SU-DHL-6 (cell line): ENCODE data around the gene SEC24B.

ENCODE experiments used
- CTCF ChIP-seq: fragments of 200-600 bp; sonication (generic); IDR thresholded peaks from one replicate; pipeline ENCODE4 v1.5.1; 2017; ENCODE audit warnings: antibody characterized with exemption, mild to moderate bottlenecking, low read length, moderate library complexity; ENCODE audit not compliant: insufficient read depth, poor library complexity, severe bottlenecking
- EZH2phosphoT487 ChIP-seq: fragments of 200-600 bp; sonication (generic), shearing (Covaris generic); conservative IDR thresholded peaks from 2 replicates; pipeline ENCODE4 v1.6.1; 2018; ENCODE audit warnings: mild to moderate bottlenecking, antibody characterized with exemption, low read length, moderate library complexity, mixed read lengths

GRCh38 chr4:109383823-109384222 lies 49.8 kb upstream of the SEC24B start:
- TF ChIP-seq CTCF (no peak), EZH2phosphoT487 (no peak)
